HepG2 (cell line): ENCODE measurements around the gene MXRA7. TPM values are rescaled to one million over a fixed set of nuclear protein-coding genes. Genes with fewer than 3 reads are reported as not detected.
A peak's percentile ranks its signal among the peaks of the same experiment; 100 is the strongest.

Source experiments
- ARID3A ChIP-seq: IDR thresholded peaks from 2 replicates; pipeline ENCODE4 v1.6.1; 2012; ENCODE audit warnings: low read depth, low read length, improper control_type of control experiment
- BCL3 ChIP-seq: sonication (generic); formaldehyde crosslinking; IDR thresholded peaks from 2 replicates; pipeline ENCODE4 v1.5.1; 2020; ENCODE audit warnings: mild to moderate bottlenecking, missing genetic modification reagents, moderate library complexity
- CCDC6 ChIP-seq: sonication (generic); formaldehyde crosslinking; IDR thresholded peaks from 2 replicates; pipeline ENCODE4 v1.8.1; 2022; ENCODE audit warnings: mild to moderate bottlenecking, missing genetic modification reagents, moderate library complexity
- FOXO4 ChIP-seq: sonication (generic); formaldehyde crosslinking; conservative IDR thresholded peaks from 2 replicates; pipeline ENCODE4 v1.8.1; 2023; ENCODE audit warnings: missing genetic modification reagents
- FOXP4 ChIP-seq: sonication (generic); formaldehyde crosslinking; IDR thresholded peaks from 2 replicates; pipeline ENCODE4 v1.4.0; 2020; ENCODE audit warnings: missing genetic modification reagents
- HNF1A ChIP-seq, 2 experiments: sonication (generic) in 1 of 2; formaldehyde crosslinking in 1 of 2; IDR thresholded peaks; 2 replicates each; pipeline versions ENCODE4 v1.4.0 to v1.6.1; 2016 to 2020; ENCODE audit warnings: borderline replicate concordance in 1 of 2, low read depth in 1 of 2, mild to moderate bottlenecking in 1 of 2, missing genetic modification reagents in 1 of 2
- MYNN ChIP-seq: sonication (generic); formaldehyde crosslinking; IDR thresholded peaks from 2 replicates; pipeline ENCODE4 v1.4.0; 2020; ENCODE audit warnings: mild to moderate bottlenecking, low read depth, missing genetic modification reagents
- PLRG1 ChIP-seq: fragments of 450-650 bp; conservative IDR thresholded peaks from 2 replicates; pipeline ENCODE4 v1.6.1; 2016
- PRDM15 ChIP-seq: sonication (generic); formaldehyde crosslinking; IDR thresholded peaks from 2 replicates; pipeline ENCODE4 v1.4.0; 2020; ENCODE audit warnings: missing genetic modification reagents
- RFX1 ChIP-seq: fragments of 450-650 bp; IDR thresholded peaks from 2 replicates; pipeline ENCODE4 v1.6.1; 2017
- SP5 ChIP-seq: IDR thresholded peaks from 2 replicates; pipeline ENCODE4 v1.6.1; 2016; ENCODE audit warnings: low read depth, borderline replicate concordance
- TCF7 ChIP-seq: sonication (generic); IDR thresholded peaks from 2 replicates; pipeline ENCODE4 v1.6.1; 2016; ENCODE audit warnings: antibody characterized with exemption, low read depth
- ZFP36 ChIP-seq: fragments of 150-350 bp; IDR thresholded peaks from 2 replicates; pipeline ENCODE4 v1.6.1; 2018; ENCODE audit warnings: borderline replicate concordance, low read length, low read depth; ENCODE audit not compliant: partially characterized antibody
- ZNF44 ChIP-seq: sonication (generic); formaldehyde crosslinking; IDR thresholded peaks from 2 replicates; pipeline ENCODE4 v1.5.1; 2020; ENCODE audit warnings: mild to moderate bottlenecking, missing genetic modification reagents
- polyA plus RNA-seq, 8 experiments: library from polyadenylated mRNA; depleted of rRNA in 3 of 8; stranded (reverse) in 7 of 8; unstranded in 1 of 8; fragments of >200 nt; fragmentation: Illumina TruSeq in 4 of 8; extraction: Trizol in 4 of 8; gene quantifications; 2 replicates each; pipeline versions ENCODE4 v1.2.1 to v1.2.3, GENCODE V29; 2011 to 2016; ENCODE audit warnings: low read depth in 4 of 8, missing spikeins in 1 of 8, mixed read lengths in 1 of 8; ENCODE audit not compliant: insufficient read depth in 1 of 8
- total RNA-seq, 5 experiments: library from RNA; depleted of rRNA; stranded (reverse); fragments of >200 nt; fragmentation: Illumina TruSeq; extraction: Trizol; gene quantifications; 2 replicates each; pipeline ENCODE4 v1.2.3, GENCODE V29; 2016; ENCODE audit warnings: low read depth in 1 of 5

Gene MXRA7
- total and polyA plus RNA-seq, 2 of the 13 experiments (the other 11 are each of a cell fraction or from before 2014, with no cell fraction given) = 44.8 to 112 TPM

GRCh38 chr17:76737082-76737675 is 26.4 kb upstream of the MXRA7 start, which contains the start of gene SRSF2 (continued):
- TF ChIP-seq PRDM15 (CRISPR knock-in tag) = peak; percentile 87
- TF ChIP-seq ZNF44 (CRISPR knock-in tag) = peak; percentile 40
- TF ChIP-seq FOXP4 (CRISPR knock-in tag) = peak; percentile 66
- no peak; the same call in 1 of the 2 replicates for TF ChIP-seq TCF7
- TF ChIP-seq MYNN (CRISPR knock-in tag) = peak; percentile 88; the same call in 1 of the 2 replicates
- TF ChIP-seq RFX1 = no peak
- TF ChIP-seq ZFP36 = no peak
- peak; percentile 10 for TF ChIP-seq BCL3 (CRISPR knock-in tag)
- TF ChIP-seq CCDC6 (CRISPR knock-in tag) = peak; percentile 51; the same call in 1 of the 2 replicates
- no peak for TF ChIP-seq PLRG1
- no peak for TF ChIP-seq ARID3A
- no peak for TF ChIP-seq HNF1A (IDR thresholded peaks at IDR 0.05; ENCODE audit: low read depth)
- peak; percentile 60 for TF ChIP-seq HNF1A (CRISPR knock-in tag; IDR thresholded peaks at IDR 0.05; ENCODE audit: borderline replicate concordance)
- peak; percentile 74 for TF ChIP-seq SP5
- 0 out of 2 replicates have a peak, but pooled peaks have one; percentile 93 for TF ChIP-seq FOXO4 (CRISPR knock-in tag)
